ENCODE measurements around the gene CYLC2.

Gene CYLC2

GRCh38 chr9:102995033-102995432, at the start of gene CYLC2:
Gene CYLC2, plus strand, starts transcription at chr9:102995333. Its CDS starts 48 bp downstream, at chr9:102995381.
- DNase-seq: no peak

GRCh38 chr9:102950346-102950745, 44.8 kb upstream of the CYLC2 start:
- DNase-seq: no peak

- no peak for DNase-seq
Observed at GRCh38 chr9:102966999-102967398, 28.1 kb upstream of the CYLC2 start.

DNA sequence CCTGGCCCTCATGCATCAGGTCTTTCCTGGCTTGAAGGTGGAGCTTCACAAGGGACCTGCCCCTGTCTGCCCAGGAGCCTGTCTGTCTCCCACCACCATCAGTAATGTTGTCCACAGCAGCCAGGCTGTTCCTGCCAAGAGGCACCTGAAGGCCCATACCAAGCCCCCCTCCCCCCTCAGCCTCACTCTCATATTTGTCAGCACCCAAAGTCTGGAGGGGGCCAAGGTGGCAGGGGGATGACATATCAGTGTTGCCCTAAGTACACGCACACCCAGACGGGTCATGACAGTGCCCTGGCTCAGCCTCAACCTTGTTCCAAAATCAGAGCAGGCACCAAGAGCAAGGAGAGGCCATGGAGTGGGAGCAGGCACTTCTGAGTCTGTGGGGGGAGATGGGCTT, 27.2 kb upstream of the CYLC2 start:
- no peak for DNase-seq

DNA sequence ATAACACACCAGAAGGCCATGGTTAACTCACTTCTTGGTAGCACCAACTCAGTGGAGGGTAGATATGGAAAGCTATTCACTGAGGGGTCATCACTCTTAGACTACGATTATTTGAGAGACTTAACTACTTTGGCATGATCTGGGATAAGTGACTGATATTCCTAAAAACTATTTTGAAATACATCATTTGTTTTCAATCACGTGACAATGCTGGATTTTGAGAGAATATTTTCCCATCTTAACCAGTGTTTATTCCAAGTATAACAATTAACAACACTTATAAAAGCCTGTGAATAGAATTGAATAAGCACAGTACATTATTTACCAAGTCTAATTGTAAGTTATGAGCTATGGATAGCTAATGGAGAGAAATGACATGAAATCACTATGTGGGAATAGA, 22.4 kb upstream of the CYLC2 start:
- DNase-seq: no peak

GRCh38 chr9:102974530-102974929, 20.6 kb upstream of the CYLC2 start:
- no peak for DNase-seq

- no peak for DNase-seq
Observed at GRCh38 chr9:102975251-102975650, 19.9 kb upstream of the CYLC2 start.

GRCh38 chr9:102985162-102985895, 9.8 kb upstream of the CYLC2 start:
- no peak for DNase-seq

DNA sequence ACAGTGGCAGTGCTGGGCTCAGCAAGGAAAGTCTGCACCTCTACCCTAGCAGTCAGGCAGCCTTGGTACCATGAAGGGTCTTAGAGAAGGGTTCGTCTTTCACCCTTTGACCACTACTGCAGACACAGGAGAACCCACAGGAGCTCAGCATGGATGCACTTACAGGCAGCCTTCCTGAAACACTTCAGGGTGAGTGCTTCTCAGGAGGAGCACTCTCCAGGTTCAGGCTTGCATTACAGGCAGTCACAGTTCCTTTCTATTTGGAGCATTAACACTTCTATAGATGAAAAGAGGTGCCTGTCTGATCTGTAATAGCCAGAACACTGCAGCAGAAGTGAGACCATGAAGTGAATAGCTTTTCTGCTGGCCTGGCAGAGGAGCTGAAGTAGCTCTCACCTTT, 8.7 kb upstream of the CYLC2 start:
- DNase-seq: no peak

DNA sequence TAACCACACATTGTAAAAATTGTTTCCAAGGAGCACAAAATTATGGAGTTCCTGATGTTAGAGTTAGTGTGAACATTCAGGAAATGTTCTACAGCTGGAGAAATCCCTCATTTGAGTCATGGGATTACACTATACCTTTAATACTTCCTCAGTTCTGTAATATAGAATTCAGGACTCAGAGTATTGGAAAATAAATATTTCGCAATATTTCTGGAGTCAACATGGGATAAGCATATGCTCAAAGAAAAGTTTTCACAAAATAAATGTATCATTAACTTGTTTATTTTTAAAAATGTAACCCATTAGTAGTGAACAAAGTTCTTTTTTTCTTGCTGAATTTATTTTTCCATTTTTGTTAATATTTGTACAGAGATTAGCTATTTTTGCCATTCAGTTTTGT, 8.6 kb downstream of the CYLC2 start:
- DNase-seq: no peak

GRCh38 chr9:103014242-103014641, 19.1 kb downstream of the CYLC2 start:
- no peak for DNase-seq

- no peak for DNase-seq
Observed at GRCh38 chr9:103025796-103026195, 30.7 kb downstream of the CYLC2 start.

DNA sequence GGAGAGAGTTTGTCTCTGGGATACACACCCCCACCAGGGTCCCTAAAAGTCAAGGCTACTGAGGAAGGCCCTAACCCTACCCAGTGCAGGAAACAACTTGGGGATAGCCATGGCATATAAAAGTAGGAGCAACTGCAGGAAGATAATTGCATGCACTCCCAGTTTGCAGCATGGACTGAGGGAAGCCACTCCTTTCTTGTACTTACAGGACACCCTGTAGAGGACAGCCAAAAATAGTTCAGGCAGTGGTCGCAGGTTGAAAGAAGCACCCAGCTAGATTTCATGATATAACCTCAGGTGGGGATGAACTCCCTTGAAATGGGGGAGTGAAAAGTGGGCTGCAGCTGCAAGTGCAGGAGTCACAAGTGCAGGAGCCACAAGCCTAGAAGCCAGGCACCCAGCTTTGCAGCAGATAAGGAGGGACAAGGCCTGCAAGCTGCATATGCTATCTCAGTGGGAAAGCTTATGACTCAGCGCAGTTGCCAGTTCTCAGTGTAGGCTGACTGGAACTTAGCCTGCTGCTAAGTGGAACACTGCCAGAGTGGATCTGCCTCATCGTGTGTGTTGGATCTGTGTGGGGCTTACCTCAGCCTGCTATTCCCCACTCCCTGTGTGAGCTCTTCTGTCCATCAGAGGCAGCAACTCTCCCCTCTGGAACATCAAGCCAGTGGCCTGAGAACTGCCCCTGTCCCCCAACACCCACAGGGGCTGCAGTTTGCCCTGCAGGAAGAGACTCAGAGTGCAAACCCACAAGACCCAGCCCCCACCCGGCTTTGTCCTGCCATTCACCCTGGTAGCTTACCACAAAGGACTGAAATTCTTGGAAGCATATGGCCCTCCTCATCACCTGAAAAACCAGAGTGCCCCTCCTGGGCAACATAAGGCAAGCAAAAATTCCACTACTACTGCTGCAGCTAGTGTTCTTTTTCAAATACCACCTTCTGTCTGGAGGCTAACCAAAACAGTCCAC, 42.7 kb downstream of the CYLC2 start:
- DNase-seq: no peak

GRCh38 chr9:103041961-103042360, 46.8 kb downstream of the CYLC2 start:
- DNase-seq: no peak

All from NCI-H526 treated with DMSO at 0.1 percent for 48 hours (cell line).